DND-41 (cell line): Measurements from ENCODE around the gene IL18RAP.

Experiments used
- CTCF ChIP-seq: IDR thresholded peaks from 2 replicates; pipeline ENCODE4 v1.5.1; 2012; ENCODE audit warnings: borderline replicate concordance, low read length, moderate library complexity, mild to moderate bottlenecking; ENCODE audit not compliant: poor library complexity, severe bottlenecking; ENCODE audit errors: extremely low read depth
- EZH2 ChIP-seq: IDR thresholded peaks from 3 replicates; pipeline ENCODE4 v1.6.1; 2012; ENCODE audit warnings: borderline replicate concordance, low read depth, mild to moderate bottlenecking, moderate library complexity, low read length, inconsistent platforms; ENCODE audit not compliant: severe bottlenecking

DNA sequence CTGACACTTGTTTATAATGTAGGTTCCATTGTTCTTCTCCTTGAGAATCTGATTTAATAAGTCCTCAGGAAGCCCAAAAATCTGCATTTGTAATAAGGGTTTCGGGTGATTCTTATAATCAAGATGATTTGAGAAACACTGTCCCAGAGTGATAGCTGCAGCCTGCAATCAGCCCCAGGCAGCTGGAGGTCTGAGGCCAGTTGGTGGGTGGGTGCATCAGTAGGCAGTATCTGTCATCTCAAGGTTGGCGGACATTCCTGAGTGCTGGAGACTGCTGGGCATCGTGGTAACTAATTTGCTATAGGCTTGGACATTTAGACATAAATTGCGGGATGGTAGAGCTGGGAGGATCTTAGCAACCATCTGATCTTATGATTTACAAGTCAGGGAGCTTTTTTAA, 2.7 kb upstream of the IL18RAP start:
- TF ChIP-seq EZH2 (no peak), CTCF (no peak)
